VCaP (cell line): ENCODE data around the gene SMIM5.

Experiments
- H3K27ac ChIP-seq: fragments of 450-650 bp; 2 replicates; pipeline ENCODE4 v1.5.1; 2017
- TF ChIP-seq, protein P1 (sequence below): fragments of 450-650 bp; conservative IDR thresholded peaks from 2 replicates; pipeline ENCODE4 v1.5.1; 2017; ENCODE audit warnings: mild to moderate bottlenecking, moderate library complexity

The SMIM5 gene

DNA sequence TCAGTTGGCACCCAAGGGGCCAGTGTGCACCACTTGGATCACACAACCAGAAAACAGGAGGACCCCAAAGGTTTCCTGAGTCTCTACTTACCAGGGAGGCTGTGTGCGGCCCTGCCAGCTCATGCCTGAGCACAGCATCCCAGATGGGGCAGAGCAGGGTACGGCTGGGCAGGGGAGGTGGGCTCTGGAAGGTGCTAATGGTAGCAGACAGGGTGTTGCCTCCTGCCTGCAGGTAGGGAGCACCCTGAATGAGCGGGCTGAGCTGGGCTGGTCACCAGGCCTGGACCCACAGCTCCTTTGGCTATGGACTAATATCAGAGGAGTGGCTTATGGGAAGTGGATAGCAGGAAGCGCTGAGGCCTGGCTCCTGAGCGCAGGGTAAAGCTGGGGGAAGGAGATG is 19.1 kb downstream of the SMIM5 start:
- TF ChIP-seq, protein P1, sequence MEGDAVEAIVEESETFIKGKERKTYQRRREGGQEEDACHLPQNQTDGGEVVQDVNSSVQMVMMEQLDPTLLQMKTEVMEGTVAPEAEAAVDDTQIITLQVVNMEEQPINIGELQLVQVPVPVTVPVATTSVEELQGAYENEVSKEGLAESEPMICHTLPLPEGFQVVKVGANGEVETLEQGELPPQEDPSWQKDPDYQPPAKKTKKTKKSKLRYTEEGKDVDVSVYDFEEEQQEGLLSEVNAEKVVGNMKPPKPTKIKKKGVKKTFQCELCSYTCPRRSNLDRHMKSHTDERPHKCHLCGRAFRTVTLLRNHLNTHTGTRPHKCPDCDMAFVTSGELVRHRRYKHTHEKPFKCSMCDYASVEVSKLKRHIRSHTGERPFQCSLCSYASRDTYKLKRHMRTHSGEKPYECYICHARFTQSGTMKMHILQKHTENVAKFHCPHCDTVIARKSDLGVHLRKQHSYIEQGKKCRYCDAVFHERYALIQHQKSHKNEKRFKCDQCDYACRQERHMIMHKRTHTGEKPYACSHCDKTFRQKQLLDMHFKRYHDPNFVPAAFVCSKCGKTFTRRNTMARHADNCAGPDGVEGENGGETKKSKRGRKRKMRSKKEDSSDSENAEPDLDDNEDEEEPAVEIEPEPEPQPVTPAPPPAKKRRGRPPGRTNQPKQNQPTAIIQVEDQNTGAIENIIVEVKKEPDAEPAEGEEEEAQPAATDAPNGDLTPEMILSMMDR, result no peak
- H3K27ac ChIP-seq, result no peak overlapping the region

DNA sequence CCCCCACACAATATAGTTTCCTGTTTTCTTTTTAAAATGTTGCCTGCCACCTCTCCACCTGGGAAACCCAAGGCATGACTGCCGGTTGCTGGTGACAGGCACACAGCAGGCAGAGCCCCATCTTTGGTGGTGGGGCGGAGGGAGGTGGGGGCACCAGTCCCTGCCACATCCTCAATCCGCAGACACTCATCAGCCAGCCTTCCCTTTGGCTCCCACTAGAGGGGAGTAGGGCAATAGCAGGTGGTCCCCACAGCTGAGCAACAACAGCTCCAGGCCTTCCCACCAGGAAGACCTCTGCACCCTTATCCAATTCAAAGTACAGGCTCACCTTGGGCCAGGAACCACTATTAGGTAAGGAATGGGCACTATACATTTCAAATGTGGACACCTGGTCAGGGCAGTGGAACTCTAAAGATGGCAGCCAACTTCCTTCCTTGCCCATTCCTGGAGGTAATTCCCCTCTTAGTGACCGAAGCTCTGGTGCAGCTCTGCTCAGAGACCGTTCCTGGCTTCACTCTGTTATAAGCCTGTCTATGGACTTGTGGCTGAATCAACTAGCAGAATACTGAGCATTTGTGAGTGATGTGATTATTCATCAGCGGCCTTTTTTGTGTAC is 19.8 kb downstream of the SMIM5 start:
- no peak overlapping the region; the same call in 1 of the 2 replicates for H3K27ac ChIP-seq
- TF ChIP-seq, protein P1, result peak; percentile 74

DNA sequence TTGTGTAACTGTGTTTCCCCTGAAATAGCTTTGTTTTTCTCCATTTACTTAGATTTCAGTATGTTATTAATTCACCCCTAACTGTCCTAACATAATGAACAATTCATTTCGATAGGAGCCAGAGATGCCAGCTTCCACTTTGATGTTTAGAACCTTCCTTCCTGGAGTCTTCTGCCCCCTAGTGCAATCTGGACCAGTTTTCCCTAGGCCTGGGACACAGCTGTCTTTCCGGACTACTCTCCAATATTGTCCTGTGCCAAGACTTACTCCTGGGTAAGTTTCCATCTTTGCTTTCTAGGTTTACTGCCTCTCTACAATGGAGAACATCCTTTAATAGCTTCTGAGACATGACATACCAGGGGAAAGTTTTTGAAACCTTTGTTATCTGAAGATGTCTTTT is 20.9 kb downstream of the SMIM5 start:
- TF ChIP-seq, protein P1, result peak; percentile 68
- peak overlapping the region; percentile 40 for H3K27ac ChIP-seq

DNA sequence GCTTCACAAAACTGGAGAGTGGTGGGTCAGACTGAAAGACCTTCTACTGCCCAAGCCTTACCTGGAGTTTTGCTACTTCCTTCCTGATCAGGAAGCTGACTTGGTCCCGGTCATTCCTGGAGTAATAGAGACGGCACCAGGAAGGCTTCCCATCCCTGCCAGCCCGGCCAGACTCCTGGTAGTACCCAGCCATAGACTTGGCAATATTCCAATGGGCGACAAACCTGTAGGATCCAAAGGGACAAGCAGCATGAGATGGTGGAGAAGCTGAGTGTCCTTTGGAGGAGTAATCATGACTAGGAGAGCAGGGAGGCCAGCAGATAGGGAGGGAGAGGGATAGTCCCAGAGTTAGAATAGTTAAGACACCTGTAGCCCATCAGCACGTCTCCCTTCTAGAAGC is 25.0 kb downstream of the SMIM5 start:
- TF ChIP-seq, protein P1, result no peak
- H3K27ac ChIP-seq, result no peak overlapping the region

DNA sequence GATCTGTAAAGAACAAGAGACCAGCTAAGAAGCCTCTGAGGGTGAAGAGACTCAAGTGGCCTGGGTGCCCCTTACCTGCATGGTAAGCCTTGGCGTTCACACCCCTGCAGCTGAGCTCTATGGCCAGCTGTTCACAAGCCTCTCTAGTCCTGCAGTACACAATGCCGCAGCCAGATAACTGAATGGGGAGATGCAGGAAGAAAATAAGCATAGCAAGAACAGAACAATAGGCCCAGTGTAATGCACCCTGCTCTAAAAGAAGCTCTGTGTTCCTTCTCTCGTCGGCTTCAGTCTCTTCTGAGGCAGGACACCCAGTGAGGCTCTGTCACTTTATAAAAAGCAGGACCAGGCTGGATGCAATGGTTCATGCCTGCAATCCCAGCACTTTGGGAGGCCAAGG is 28.3 kb downstream of the SMIM5 start:
- H3K27ac ChIP-seq, result no peak overlapping the region
- TF ChIP-seq, protein P1, result no peak

DNA sequence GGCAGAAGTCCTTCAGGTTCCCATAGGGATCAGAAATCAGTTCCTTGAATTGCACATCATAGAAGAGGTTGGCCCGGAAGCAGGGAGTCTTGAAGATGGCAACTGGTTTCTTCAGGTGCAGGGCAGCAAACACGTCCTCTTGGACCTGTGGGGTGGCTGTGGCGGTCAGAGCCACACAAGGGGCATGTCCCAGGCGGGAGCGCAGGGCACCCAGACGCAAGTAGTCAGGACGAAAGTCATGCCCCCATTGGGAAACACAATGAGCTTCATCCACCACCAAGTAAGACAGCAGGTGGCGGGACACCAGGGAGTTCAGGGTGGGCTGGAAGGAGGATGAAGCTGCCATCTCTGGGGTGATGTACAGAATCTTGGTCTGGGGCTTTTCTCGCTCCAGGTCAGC is 29.3 kb downstream of the SMIM5 start:
- TF ChIP-seq, protein P1, result no peak
- no peak overlapping the region for H3K27ac ChIP-seq

DNA sequence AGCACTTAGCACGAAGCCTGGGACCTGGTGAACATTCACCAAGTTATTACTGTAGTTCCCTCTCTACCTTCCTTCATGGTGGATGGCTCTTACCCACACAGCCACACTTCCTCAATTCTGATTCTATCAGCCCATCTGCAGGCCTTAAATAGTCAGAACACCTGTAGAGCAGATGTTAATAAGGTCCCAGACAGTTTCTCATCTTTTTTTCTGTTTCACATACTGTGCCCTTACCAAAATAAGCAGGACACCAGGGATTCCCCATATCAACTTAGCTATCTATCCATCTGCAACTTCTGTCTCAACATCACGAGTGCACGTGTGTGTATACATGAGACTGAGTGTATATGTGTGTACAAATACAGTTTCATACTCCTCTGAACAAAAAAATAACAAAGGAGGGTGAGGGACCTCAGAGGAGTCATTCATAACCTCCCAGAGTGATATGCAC is 30.9 kb downstream of the SMIM5 start:
- no peak overlapping the region for H3K27ac ChIP-seq
- TF ChIP-seq, protein P1, result no peak
